SIG-M5 (cell line): Measurements from ENCODE around the gene WNT3.
"Not testable (repeated sequence)": the region's sequence is repeated elsewhere in the genome, so short reads cannot be mapped to it uniquely, and the experiment has no call there.

Source experiments
- DNase-seq: peaks from one replicate; lab custom pipeline; 2025; lab: John Stamatoyannopoulos, UW

WNT3 gene, protein sequence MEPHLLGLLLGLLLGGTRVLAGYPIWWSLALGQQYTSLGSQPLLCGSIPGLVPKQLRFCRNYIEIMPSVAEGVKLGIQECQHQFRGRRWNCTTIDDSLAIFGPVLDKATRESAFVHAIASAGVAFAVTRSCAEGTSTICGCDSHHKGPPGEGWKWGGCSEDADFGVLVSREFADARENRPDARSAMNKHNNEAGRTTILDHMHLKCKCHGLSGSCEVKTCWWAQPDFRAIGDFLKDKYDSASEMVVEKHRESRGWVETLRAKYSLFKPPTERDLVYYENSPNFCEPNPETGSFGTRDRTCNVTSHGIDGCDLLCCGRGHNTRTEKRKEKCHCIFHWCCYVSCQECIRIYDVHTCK

DNA sequence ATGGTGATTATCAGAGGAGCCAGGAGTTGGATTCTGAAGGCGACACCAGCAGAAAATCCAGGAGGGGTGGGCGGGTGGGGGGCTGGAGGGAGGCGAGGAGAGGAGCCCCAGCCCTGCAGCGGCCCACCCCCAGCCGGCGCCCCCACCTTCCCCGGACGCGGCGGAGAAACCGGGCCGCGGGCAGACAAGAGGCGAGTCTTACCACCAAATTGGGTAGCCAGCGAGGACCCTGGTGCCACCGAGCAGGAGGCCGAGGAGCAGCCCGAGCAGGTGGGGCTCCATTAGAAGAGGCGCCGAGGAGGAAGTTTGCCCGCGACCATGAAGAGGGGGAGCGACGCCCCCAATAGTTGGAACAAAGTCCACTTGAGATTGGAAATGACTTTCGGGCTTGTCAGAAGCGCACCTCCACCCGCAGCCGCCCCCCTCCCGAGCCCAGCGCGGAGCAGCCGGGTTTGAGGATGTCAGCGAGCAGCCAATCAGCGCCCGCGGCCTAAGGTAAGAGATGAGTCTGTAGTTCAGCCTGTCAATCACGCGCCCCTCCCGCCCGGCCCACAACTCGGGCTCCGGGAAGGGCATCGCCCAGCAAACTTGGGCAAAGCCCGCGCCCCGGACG is at the start of gene WNT3:
WNT3 (minus strand) TSS at position 377 of the 613 bp plus-strand sequence; CDS start at position 282, 95 bp downstream.
- DNase-seq, result no peak

DNA sequence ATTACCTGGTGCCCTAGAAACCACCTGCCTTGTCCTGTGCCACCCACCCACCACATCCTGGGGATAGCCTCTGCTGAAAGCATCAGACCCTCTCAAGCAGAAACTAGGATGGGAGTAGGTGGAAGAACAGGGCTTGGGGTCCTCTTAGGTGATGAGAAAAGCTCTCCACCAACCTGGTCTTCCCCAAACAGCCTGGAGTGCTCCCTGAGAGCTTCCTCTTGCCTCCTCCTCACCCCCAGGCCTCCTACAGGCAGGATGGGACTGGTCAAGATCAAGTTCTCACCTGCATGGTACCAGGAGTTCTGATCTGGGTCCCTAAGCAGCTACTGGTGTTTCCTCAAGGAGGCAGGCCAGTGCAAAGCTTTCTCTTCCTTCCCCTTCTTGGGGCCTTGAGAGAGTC is 48.3 kb upstream of the WNT3 start:
- DNase-seq, result no peak

DNA sequence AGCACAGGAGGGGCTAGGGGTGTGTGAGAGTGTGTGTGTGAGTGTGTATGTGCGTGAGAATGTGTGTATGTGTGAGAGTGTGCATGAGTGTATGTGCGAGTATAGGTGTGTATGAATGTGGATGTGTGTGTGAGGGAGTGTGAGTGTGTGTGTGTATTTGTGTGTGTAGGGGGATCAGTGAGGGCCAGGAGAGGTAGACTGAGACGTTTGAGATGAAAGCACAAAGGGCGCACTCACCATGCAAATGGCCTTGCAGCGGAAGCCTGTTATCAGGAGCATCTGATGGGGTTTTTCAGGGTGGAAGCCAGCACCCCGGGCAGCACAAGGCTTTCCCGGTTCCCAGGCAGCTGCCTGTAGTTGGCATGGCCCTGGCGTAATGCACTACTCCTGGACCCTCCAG is 47.8 kb upstream of the WNT3 start:
- no peak for DNase-seq

DNA sequence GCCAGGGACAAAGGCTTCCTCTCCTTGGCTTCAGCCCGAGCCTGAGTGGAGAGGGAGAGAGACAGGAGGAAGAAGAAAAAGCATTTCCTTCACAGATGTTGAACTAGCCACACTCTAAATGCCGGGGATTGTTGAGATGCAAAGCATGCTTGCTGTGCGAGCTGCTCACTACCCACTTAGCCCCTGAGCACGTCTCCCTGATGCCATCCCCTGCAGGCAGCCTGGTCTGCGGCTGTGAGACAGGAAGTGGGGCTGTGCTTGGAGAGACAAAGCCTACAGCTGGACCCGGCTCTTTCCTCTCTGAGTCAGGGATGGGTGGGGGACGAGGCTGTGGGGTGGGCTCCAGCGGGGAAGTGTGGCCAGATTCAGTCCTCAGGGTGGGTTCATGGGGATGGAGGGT is 46.6 kb upstream of the WNT3 start:
- no peak for DNase-seq

DNA sequence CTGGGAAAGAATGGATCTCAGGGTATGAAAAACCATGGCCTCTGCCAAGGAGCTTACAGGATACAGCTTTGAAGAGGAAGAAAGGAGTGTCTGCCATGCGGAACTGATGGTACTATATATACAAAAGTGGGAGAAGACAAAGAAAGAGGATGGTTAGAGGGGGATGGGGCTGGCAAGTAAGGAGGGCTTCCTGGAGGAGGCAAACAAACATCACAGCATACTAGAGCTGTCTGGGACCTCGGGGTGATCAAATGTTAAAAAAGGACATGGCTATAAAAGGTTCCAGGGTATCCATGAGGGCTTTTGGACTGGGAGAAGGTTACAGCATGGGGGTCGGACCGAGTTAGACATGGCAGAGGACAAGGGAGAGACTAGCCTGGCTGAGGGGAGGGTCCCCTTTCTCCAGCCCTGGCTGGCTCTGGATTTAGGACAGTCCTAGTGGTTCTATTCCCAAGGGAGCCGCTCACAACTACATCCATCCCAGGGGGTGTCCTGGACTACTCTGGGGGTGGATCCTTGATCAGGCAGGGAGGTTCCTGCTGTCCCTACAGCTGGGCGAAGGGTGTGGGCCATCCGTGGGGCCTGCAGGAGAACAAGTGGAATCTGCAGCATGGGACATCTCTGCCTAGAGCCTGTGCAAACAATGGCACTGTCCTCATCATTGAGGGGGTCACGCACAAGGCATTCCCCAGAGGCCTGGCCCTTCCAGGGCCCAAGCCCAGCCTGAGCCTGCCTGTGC is 45.1 kb upstream of the WNT3 start:
- no peak for DNase-seq

DNA sequence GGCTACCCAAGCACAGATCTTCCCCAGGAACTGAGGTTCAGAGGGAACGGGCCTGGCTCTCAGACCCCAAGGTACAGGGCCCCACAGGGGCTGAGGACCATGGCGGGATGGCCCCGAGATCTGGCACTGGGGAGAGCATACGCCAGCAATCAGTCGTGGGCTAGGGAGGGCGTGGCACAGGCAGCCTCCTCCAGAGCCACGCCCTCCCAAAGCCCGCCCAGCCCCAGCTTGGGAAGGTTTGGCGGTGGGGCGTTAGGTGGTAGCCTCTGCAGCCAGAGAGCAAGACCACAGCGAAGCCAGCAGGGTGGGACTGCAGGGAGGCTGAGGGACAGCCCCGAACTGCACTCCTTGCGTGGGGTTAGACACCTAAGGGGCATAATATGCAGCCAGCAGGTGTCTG is 44.5 kb upstream of the WNT3 start:
- no peak for DNase-seq

DNA sequence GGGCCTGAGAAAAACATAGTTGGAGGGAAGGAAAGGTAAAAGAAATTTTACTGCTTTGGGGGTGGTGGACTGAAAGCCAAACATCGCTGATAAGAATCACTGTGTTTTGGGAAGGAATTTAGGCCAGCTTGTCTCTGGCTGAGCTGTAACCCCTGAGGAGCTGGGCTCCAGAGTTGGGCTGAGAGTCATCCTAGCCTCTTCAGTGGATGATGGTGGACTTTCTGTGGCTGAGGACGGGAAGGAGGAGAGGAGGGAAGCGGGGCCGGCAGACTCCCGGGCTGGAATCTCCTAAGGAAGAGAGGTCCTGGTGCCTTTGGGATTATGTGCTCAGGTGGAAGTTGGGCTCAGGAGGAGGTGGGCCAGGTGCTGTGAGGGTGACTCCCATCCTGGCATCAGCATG is 41.5 kb upstream of the WNT3 start:
- no peak for DNase-seq

DNA sequence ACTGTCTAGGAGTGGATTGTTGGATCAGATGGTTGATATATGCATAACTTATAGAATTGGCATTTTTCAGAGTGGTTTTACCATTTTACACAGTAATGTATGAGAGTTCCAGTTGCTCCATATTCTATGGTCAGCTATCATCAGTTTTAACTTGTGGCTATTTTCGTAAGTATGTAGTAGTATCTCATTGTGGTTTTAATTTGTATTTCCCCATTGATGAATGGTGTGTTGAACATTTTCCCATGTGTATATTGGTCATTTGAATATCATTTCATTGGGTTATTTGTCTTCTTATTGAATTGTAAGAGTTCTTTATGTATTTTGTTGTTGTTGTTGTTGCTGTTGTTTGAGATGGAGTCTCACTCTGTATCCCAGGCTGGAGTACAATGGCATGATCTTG is 39.1 kb upstream of the WNT3 start:
- no peak for DNase-seq

DNA sequence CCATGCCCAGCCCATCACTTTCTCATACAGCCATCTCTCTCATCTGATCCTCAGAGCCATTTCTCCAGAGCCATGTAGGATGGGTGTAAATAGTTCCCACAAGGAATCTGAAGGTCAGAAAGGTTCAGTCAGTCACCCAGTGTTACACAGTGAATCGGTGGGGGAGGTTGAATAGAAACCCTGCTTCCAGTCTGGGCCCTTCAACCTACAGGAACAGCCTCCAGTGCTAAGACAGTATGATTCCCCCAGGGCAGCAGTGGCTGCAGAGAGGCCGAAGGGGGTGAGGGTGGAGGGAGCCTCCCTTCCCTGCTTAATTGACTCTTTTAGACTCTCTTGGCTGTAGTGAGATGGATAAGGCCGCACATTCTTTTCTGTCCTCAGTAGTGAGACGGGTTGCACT is 36.5 kb upstream of the WNT3 start:
- DNase-seq, result no peak

DNA sequence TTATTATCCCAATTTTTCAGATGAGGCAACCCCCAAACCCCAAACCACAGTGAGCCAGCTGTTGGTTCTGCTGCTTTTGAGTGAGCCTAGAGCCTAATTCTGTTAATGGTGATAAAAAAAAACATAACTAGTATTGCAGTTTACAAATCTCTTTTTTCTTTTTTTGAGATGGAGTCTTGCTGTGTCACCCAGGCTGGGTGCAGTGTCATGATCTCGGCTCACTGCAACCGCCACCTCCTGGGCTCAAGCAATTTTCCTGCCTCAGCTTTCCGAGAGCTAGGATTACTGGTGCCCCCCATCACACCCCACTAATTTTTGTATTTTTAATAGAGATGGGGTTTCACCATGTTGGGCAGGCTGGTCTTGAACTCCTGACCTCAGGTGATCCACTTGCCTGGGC is 36.0 kb upstream of the WNT3 start:
- DNase-seq, result no peak

DNA sequence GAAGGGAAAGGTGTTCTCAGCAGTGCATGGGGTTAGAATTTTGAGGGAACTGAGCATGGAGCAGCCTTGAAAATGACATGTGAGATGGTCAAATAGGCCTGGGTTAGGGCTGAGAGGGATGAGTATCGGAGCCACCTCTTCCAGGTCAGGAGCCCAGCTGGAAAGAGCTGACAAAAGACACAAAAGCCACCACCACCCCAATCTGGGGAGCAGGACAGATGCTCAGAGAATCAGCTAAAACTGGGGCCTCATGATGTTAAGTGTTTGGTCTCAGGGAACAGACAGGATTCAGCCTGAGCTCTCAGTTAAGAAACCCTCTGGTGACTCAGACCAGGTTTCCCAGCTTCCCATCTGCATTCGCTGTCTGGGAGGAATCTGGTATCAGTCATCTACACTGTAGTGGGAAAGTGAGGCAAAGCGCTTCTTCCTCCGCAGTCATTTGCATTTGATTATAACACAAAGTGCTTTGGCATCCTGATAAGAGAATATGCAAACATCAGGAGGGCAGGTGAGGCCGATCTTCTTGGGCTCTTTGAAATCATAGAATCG is 35.5 kb upstream of the WNT3 start:
- no peak for DNase-seq

DNA sequence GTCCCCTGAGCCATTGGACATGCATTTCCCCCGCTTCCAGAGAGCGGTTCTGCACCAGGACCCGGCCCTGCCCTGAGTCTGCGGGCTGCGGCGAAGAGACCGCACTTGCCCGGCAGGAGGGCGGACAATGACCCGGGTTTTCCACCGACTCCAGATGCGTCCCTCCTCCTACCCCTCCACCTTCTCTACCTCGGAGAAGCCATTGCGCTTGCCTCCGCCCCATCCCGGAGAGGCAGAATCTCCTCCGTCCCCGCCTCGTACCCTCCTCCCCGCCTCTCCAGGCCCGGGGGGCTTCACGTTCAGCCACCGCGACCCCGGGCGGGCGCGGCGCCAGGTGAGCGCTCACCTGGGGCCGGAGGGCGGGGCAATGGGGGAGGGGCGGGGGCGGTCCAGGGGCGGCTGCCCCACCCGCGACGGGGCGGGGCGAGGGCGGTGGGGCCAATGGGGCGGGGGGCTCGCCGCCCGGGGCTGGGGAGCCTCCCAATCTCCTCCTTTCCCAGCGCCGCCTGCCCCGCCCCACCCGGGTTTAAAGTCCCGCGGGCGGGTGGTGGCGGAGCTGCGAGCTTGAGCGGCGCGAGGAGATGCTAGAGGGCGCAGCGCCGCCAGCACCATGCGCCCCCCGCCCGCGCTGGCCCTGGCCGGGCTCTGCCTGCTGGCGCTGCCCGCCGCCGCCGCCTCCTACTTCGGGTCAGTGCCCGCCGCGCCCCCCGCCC is 32.7 kb upstream of the WNT3 start, which contains the start of gene WNT9B:
WNT9B (plus strand) TSS at position 555 of the 713 bp plus-strand sequence; CDS start at position 611, 56 bp downstream.
- no peak for DNase-seq

DNA sequence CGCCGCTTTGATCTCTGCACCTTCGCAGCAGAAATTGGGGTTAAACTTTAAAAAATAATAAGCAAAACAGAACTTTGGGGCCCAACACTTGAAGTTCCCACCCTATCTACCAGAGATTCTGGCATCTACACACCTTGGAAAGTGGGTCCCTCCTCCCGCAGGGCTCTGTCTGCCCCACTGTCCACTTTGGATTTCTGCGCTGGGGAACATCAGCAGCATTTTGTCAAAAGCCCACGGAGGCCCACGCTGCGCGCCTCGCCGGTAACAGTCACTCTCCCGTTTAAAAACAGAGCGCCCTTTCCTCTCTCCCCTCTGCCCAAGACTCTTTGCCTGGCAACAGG is 32.2 kb upstream of the WNT3 start:
- no peak for DNase-seq

DNA sequence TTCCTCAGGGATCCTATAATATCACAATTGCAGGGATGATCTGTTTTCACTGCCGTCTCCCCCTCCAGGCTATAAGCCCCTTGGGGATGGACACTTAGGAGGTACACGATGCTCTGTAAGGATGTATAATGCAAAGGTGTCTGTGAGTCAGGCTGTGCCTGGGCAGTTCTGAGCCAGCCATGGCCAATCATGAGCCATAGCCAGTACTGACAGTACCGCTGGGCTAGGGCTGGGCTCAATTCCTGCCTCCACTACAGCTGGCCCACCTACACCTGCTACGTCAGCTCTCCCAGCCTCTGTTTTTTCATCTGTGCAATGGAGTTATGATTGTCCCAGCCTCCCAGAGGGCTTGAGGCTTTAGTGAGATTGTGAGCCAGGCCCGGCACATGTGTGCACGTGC is 30.0 kb upstream of the WNT3 start:
- no peak for DNase-seq

DNA sequence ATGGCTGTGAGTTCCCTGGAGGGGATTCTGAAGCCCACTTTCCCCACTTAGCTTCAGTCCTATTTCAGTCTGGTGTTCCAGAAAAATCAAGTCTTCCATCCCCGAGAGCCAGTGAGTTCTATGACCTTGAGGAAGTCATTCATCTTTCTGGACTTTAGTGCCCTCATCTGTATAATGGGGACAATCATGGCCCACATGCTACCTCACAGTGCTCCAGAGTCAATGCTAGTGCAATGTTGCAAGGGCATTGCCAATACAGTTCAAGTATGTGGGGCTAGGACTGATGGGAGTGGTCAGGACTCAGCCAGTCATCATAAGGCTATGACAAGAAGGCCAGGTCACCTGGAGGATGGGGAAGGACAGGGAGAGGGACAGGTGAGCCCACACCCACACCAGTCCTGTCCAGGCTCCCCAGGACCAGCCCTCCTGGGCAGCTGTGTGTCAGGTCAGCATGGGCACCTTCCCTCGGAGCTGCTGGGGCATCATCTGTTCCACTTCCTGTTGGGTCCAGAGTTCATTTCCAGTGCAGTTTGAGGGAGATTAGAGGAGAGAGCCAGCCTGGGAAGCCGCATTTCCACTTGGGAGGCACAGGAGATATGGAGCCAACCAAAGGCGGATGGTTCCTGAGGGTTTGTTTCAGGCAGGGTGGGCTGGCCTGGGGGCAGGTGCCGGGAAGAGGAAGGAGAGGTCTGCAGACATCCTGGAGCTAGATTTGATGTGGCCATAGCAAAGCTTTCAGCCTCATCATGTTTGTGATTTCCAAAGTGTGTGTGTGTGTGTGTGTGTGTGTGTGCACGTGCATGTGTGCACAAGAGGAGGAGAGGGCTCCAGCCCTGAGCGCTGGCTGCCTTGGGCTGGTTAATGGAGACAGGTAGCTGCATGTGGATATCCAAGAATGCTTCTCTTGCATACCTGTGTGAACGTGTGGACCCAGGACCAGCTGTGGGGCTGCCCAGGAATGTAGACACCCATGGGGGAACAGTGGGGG is 29.0 kb upstream of the WNT3 start:
- DNase-seq, result no peak

DNA sequence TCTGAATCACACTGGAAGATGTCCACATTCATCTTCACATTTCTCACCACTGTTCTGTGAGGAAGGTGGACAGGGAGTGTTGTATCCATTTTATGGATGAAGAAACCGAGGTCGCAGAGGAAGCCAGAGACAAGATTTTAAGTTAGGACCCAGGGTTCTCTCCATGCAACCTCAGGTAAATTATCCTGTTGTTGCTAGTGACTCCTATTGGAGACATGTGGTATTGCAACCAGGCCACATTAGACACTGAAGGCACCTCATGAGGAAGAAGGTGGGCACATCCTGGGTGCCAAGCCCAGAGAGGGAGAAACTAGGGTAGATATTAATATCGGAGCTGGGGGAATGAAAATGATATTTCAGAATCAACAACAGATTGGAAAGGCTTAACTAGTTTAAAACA is 24.3 kb upstream of the WNT3 start:
- no peak for DNase-seq

DNA sequence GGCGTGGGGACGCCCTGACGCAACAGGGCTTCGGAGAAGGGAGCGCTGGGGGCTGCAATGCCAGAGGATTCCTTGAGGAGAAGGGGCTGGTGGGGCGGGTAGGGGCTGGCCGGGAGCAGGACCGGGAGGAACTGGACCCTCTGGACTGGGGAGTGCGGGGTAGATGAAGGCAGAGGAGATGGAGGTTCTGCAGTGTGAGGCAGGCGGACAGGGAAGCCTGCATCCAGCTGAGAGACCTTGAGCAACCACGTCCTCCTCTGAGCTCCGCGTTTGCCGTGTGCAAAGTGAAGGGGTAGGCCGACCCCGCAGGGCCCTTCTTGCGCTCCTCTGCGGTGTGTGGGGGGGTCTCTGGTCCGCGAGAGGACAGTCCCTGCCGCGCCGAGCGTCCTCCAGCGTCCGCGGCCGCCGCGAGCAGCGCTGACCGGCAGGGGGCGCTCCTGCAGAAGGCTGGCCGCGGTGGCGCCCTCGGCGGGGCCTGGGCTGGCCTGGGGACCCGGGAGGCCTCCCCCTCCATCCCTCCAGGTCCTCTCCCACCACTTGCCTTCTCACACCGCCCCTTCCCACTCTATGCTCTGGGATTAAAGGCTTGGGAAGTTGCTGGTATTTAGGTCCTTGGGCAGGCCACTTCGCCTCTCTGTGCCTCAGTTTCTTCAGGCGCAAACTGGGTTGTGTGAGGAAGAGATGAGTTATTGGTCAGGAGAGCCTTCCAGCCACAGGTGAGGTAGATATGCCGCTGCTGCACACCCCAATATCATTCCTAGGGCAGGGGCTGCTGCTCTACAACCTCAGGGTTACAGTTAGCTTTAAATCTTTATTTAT is 23.3 kb upstream of the WNT3 start:
- no peak for DNase-seq

DNA sequence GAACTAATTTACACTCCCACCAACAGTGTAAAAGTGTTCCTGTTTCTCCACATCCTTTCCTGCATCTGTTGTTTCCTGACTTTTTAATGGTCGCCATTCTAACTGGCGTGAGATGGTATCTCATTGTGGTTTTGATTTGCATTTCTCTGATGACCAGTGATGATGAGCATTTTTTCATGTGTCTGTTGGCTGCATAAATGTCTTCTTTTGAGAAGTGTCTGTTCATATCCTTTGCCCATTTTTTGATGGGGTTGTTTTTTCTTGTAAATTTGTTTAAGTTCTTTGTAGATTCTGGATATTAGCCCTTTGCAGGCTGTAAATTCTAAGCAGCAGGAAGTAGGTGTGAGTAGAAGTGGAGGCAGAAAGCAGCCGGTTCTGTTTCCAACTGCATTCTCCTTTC is 22.1 kb upstream of the WNT3 start:
- DNase-seq, result not testable (repeated sequence)

DNA sequence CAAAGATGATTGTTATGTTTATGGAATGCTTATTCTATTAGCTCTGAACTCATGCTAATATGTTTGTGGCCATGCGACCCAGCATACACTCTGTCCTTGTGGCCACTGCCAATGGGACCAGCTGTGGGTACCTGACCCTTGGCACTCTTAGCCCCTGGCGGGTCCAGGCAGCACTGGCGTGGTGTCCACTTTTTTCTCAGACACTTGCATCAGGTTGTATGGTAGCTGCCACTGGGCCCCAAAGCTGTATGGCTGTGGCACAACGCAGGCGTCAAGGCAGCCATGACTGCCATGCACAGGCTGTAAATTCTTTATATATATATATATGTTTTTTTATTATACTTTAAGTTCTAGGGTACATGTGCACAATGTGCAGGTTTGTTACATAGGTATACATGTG is 20.7 kb upstream of the WNT3 start:
- DNase-seq, result no peak

DNA sequence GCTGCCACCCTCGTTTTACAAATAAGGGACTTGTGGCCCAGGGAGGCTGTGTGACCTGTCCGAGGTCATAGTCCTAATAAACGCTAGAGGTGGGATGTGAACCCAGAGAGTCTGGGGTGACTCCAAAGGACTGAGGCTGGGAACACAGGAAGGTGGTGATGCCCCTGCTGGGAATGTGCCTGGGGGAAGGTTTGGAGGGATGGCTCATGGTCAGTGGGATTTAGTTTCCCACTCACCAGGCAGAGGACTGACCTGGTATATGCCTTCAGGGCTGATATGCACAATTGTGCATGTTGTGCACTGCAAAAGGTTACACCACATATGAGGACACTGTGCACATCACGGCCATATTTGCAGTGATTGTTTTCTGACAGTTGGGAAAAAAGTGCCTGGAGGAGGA is 19.0 kb upstream of the WNT3 start:
- no peak for DNase-seq
